HG02938 (cell line): ENCODE data around the gene NUAK1.

Experiments used
- ATAC-seq: cut with Tn5 transposase; IDR thresholded peaks from one replicate; pipeline ENCODE4 v1.9.1; 2021; ENCODE audit warnings: mild to moderate bottlenecking, moderate library complexity; ENCODE audit not compliant: unreplicated experiment

Gene NUAK1

GRCh38 chr12:106113042-106113441 lies 25.7 kb downstream of the NUAK1 start:
- ATAC-seq: no peak

GRCh38 chr12:106112145-106112821 lies 26.5 kb downstream of the NUAK1 start:
- no peak for ATAC-seq

GRCh38 chr12:106110626-106111300 lies 28.0 kb downstream of the NUAK1 start:
- ATAC-seq: no peak

- no peak for ATAC-seq
Observed at GRCh38 chr12:106109168-106109910, 29.4 kb downstream of the NUAK1 start.

- ATAC-seq: no peak
Observed at GRCh38 chr12:106108185-106108835, 30.4 kb downstream of the NUAK1 start.

- no peak for ATAC-seq
Observed at GRCh38 chr12:106107566-106107965, 31.2 kb downstream of the NUAK1 start.

GRCh38 chr12:106106892-106107291 lies 31.9 kb downstream of the NUAK1 start:
- no peak for ATAC-seq

GRCh38 chr12:106106061-106106566 lies 32.6 kb downstream of the NUAK1 start:
- ATAC-seq: no peak

- ATAC-seq: no peak
Observed at GRCh38 chr12:106101803-106102202, 37.0 kb downstream of the NUAK1 start.

- ATAC-seq: no peak
Observed at GRCh38 chr12:106098691-106099200, 40.0 kb downstream of the NUAK1 start.

- no peak for ATAC-seq
Observed at GRCh38 chr12:106097011-106097410, 41.7 kb downstream of the NUAK1 start.

GRCh38 chr12:106096376-106096775 lies 42.4 kb downstream of the NUAK1 start:
- no peak for ATAC-seq

- ATAC-seq: no peak
Observed at GRCh38 chr12:106094304-106094703, 44.5 kb downstream of the NUAK1 start.

- ATAC-seq: no peak
Observed at GRCh38 chr12:106093246-106093645, 45.5 kb downstream of the NUAK1 start.

- no peak for ATAC-seq
Observed at GRCh38 chr12:106091446-106091820, 47.3 kb downstream of the NUAK1 start.

GRCh38 chr12:106090591-106091445 lies 47.9 kb downstream of the NUAK1 start:
- ATAC-seq: no peak

- no peak for ATAC-seq
Observed at GRCh38 chr12:106089935-106090334, 48.8 kb downstream of the NUAK1 start.

GRCh38 chr12:106088811-106089485 lies 49.8 kb downstream of the NUAK1 start:
- ATAC-seq: no peak

GRCh38 chr12:106088246-106088808 lies 50.4 kb downstream of the NUAK1 start:
- ATAC-seq: no peak
